Osteocyte (in vitro differentiated cells): Measurements from ENCODE around the gene SYCP2L. TPM values are rescaled to one million over a fixed set of nuclear protein-coding genes. Genes with fewer than 3 reads are reported as not detected.
"Not testable (repeated sequence)": the region's sequence is repeated elsewhere in the genome, so short reads cannot be mapped to it uniquely, and the experiment has no call there.

Experiments
- DNase-seq: peaks from one replicate; pipeline ENCODE4 v3.0.0; 2021; ENCODE audit warnings: mixed read lengths; ENCODE audit not compliant: unreplicated experiment; ENCODE audit errors: extremely low spot score
- H3K27ac Mint-ChIP-seq: one replicate; pipeline ENCODE4 v1.8.0; 2021; ENCODE audit warnings: mild to moderate bottlenecking, mixed read lengths; ENCODE audit not compliant: unreplicated experiment
- H3K27me3 Mint-ChIP-seq: one replicate; pipeline ENCODE4 v1.8.0; 2021; ENCODE audit warnings: mixed read lengths; ENCODE audit not compliant: unreplicated experiment
- H3K36me3 Mint-ChIP-seq: one replicate; pipeline ENCODE4 v1.8.0; 2021; ENCODE audit warnings: mixed read lengths; ENCODE audit not compliant: unreplicated experiment
- H3K4me1 Mint-ChIP-seq: one replicate; pipeline ENCODE4 v1.8.0; 2021; ENCODE audit warnings: mixed read lengths; ENCODE audit not compliant: unreplicated experiment
- H3K4me3 Mint-ChIP-seq: one replicate; pipeline ENCODE4 v1.8.0; 2021; ENCODE audit warnings: mild to moderate bottlenecking, moderate library complexity, mixed read lengths; ENCODE audit not compliant: unreplicated experiment
- H3K9me3 Mint-ChIP-seq: one replicate; pipeline ENCODE4 v1.8.0; 2021; ENCODE audit warnings: mixed read lengths; ENCODE audit not compliant: unreplicated experiment
- CTCF ChIP-seq: fragments of 200-600 bp; sonication (generic); IDR thresholded peaks from 2 replicates; pipeline ENCODE4 v1.5.0; 2021; ENCODE audit warnings: antibody characterized with exemption, mild to moderate bottlenecking, moderate library complexity
- total RNA-seq: library from RNA; stranded (reverse); gene quantifications from 2 replicates; pipeline ENCODE4 v1.2.1, GENCODE V29; 2021

SYCP2L gene
- total RNA-seq, 1 donor from 2014 or later: 4.3 TPM

- Mint-ChIP-seq H3K36me3 (peaks cover 4% of the 10 kb centered on the region), H3K4me3 (no peak overlapping the region), H3K27ac (no peak overlapping the region), H3K4me1 (peaks cover 33% of the 10 kb centered on the region), H3K27me3 (no peaks in the 10 kb centered on the region), H3K9me3 (peaks cover 14% of the 10 kb centered on the region)
- TF ChIP-seq CTCF: no peak
- DNase-seq: no peak
These were observed 85.3 kb downstream of the SYCP2L start for GRCh38 chr6:10972196-10972595.

GRCh38 chr6:10976571-10976970 is 89.7 kb downstream of the SYCP2L start:
- Mint-ChIP-seq H3K27me3 (no peaks in the 10 kb centered on the region), H3K9me3 (no peaks in the 10 kb centered on the region), H3K4me3 (no peak overlapping the region), H3K27ac (no peak overlapping the region), H3K36me3 (peaks cover 2% of the 10 kb centered on the region), H3K4me1 (peaks cover 34% of the 10 kb centered on the region)
- DNase-seq: no peak
- TF ChIP-seq CTCF: no peak

GRCh38 chr6:10977231-10977968 is 90.5 kb downstream of the SYCP2L start:
- H3K36me3 Mint-ChIP-seq: peaks cover 9% of the 10 kb centered on the region
- H3K27me3 Mint-ChIP-seq: no peaks in the 10 kb centered on the region
- H3K9me3 Mint-ChIP-seq: no peaks in the 10 kb centered on the region
- peaks cover 34% of the 10 kb centered on the region for H3K4me1 Mint-ChIP-seq
- H3K4me3 Mint-ChIP-seq: no peak overlapping the region
- DNase-seq: no peak
- H3K27ac Mint-ChIP-seq: no peak overlapping the region
- TF ChIP-seq CTCF: no peak

- Mint-ChIP-seq H3K27me3 (no peaks in the 10 kb centered on the region), H3K4me1 (peaks cover 34% of the 10 kb centered on the region), H3K36me3 (peaks cover 14% of the 10 kb centered on the region), H3K4me3 (no peak overlapping the region), H3K9me3 (no peaks in the 10 kb centered on the region), H3K27ac (peak overlapping the region; percentile 50)
- TF ChIP-seq CTCF: no peak
- no peak for DNase-seq
These were observed 92.8 kb downstream of the SYCP2L start for GRCh38 chr6:10979603-10980002.

GRCh38 chr6:10981409-10981808 is 94.6 kb downstream of the SYCP2L start:
- H3K36me3 Mint-ChIP-seq: peaks cover 14% of the 10 kb centered on the region
- no peak overlapping the region for H3K27ac Mint-ChIP-seq
- TF ChIP-seq CTCF: no peak

GRCh38 chr6:10984959-10985358 is 98.1 kb downstream of the SYCP2L start:
- H3K27ac Mint-ChIP-seq, H3K9me3 Mint-ChIP-seq, DNase-seq, H3K4me3 Mint-ChIP-seq, H3K27me3 Mint-ChIP-seq: not testable (repeated sequence)
- Mint-ChIP-seq H3K36me3 (peaks cover 34% of the 10 kb centered on the region), H3K4me1 (peaks cover 10% of the 10 kb centered on the region)

More at GRCh38 chr6:10981409-10981808, 94.6 kb downstream of the SYCP2L start:
- no peak for DNase-seq
- H3K4me1 Mint-ChIP-seq: peaks cover 28% of the 10 kb centered on the region
- H3K27me3 Mint-ChIP-seq: no peaks in the 10 kb centered on the region
- no peak overlapping the region for H3K4me3 Mint-ChIP-seq
- no peaks in the 10 kb centered on the region for H3K9me3 Mint-ChIP-seq
